OCI-LY3 (cell line): ENCODE results near the gene IRF2.

Experiments used
- EZH2phosphoT487 ChIP-seq: fragments of 200-600 bp; shearing (Covaris generic); IDR thresholded peaks from 2 replicates; pipeline ENCODE4 v1.6.1; 2018; ENCODE audit warnings: antibody characterized with exemption, mixed run types, low read depth
- TF ChIP-seq, protein P1 (sequence below): fragments of 200-600, 300-600 bp; sonication (generic); IDR thresholded peaks from 2 replicates; pipeline ENCODE4 v1.5.1; 2014; ENCODE audit warnings: antibody characterized with exemption, low read length, low read depth

GRCh38 chr4:184363258-184363657, 111.1 kb downstream of the IRF2 start:
- TF ChIP-seq, protein P1, sequence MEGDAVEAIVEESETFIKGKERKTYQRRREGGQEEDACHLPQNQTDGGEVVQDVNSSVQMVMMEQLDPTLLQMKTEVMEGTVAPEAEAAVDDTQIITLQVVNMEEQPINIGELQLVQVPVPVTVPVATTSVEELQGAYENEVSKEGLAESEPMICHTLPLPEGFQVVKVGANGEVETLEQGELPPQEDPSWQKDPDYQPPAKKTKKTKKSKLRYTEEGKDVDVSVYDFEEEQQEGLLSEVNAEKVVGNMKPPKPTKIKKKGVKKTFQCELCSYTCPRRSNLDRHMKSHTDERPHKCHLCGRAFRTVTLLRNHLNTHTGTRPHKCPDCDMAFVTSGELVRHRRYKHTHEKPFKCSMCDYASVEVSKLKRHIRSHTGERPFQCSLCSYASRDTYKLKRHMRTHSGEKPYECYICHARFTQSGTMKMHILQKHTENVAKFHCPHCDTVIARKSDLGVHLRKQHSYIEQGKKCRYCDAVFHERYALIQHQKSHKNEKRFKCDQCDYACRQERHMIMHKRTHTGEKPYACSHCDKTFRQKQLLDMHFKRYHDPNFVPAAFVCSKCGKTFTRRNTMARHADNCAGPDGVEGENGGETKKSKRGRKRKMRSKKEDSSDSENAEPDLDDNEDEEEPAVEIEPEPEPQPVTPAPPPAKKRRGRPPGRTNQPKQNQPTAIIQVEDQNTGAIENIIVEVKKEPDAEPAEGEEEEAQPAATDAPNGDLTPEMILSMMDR, result no peak
- no peak for TF ChIP-seq EZH2phosphoT487
